OCI-LY3 (cell line): Measurements from ENCODE around the gene P3H1.

Source experiments
- CTCF ChIP-seq: fragments of 200-600, 300-600 bp; sonication (generic); IDR thresholded peaks from 2 replicates; pipeline ENCODE4 v1.5.1; 2014; ENCODE audit warnings: antibody characterized with exemption, low read length, low read depth
- EZH2phosphoT487 ChIP-seq: fragments of 200-600 bp; shearing (Covaris generic); IDR thresholded peaks from 2 replicates; pipeline ENCODE4 v1.6.1; 2018; ENCODE audit warnings: antibody characterized with exemption, mixed run types, low read depth

DNA sequence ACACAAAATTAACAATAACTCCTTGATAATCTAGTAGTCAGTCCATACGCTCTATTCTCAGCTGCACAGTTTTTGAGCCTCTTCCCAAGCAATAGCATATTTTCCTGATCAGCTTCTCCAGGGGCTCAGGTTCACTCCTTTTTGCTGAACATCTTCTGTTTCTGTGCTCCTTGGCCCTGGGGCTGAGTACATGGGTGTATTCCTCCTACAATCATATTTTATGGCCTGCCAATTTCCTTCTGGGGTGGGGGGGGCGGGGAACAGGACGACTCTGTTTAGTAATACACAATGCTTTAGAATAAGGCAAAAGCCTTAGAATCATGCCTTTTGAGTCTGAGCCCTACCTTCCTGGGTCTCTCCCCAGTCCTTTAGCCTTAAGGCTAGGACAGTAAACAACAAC is 35.2 kb downstream of the P3H1 start:
- TF ChIP-seq CTCF (no peak), EZH2phosphoT487 (no peak)
